ENCODE measurements around the gene PLXNA3. TPM values are rescaled to one million over a fixed set of nuclear protein-coding genes. Genes with fewer than 3 reads are reported as not detected.

PLXNA3 gene
- total and polyA plus RNA-seq, 2 experiments from 2014 or later: 25.9 to 35.1 TPM

DNA sequence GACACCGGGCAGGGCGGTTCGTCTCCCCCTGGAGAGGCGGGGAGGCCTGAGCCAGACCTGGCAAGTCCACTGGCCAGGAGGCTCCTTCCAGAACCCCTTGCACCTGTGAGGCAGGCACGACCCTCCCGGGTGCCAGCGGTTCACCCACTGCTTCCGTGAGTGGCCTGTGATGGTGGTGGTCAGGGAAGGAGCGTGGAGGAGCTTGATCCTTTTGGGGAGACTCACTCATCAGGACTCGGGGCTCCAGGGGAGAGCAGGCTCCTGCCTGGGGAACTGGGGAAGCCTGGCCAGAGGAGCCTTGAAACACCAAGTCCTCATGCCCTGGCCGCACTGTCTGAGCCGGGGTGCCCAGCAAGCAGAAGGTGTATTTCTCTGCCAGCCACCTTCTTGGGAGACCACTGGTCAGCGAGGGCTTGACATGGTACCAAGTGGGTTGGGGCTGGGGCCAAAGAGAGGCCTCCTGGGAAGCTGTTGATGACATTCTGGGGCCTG, 13.3 kb upstream of the PLXNA3 start:
- peaks cover 61% of the 10 kb centered on the region for H3K79me2 ChIP-seq (ENCODE audit: insufficient read depth)
- H3K9me3 ChIP-seq (ENCODE audit: low read depth): no peaks in the 10 kb centered on the region
- no peaks in the 10 kb centered on the region for H3K9me2 ChIP-seq (ENCODE audit: insufficient read depth)
- H3K4me2 ChIP-seq (ENCODE audit: unreplicated experiment): peak overlapping the region; percentile 76
- peaks cover 5% of the 10 kb centered on the region; the same call in 1 of the 2 replicates for H3K4me1 ChIP-seq (ENCODE audit: insufficient read depth)
- H3K4me3 ChIP-seq: peak overlapping the region; percentile 72
- no peaks in the 10 kb centered on the region for H3K27me3 ChIP-seq (replicated peaks; ENCODE audit: insufficient read depth)
- TF ChIP-seq EZH2 (IDR thresholded peaks at IDR 0.05; ENCODE audit: insufficient read depth, poor library complexity, severe bottlenecking): no peak
- no peak for TF ChIP-seq EZH2phosphoT487 (IDR thresholded peaks at IDR 0.05; ENCODE audit: insufficient read depth, low read depth)
- no peaks in the 10 kb centered on the region for H3K36me3 ChIP-seq (ENCODE audit: low read depth)
- H3K9ac ChIP-seq: peak overlapping the region; percentile 87
- H2AFZ ChIP-seq: no peak overlapping the region
- H3F3A ChIP-seq (ENCODE audit: insufficient read depth): no peaks in the 10 kb centered on the region; the same call in 1 of the 2 replicates
- DNase-seq: peak; percentile 15
- no peaks in the 10 kb centered on the region for H4K20me1 ChIP-seq (ENCODE audit: insufficient read depth)
- peak overlapping the region; percentile 90 for H3K27ac ChIP-seq
- in situ Hi-C loops (cut with MboI): no loop called here
- 23 to 31% methylated on average over 5 to 10 of the region's 13 CpGs for WGBS, 2 experiments (ENCODE audit: low coverage in 1 of 2, low lambda C conversion rate in 2 of 2, missing lambda C conversion rate in 2 of 2)

DNA sequence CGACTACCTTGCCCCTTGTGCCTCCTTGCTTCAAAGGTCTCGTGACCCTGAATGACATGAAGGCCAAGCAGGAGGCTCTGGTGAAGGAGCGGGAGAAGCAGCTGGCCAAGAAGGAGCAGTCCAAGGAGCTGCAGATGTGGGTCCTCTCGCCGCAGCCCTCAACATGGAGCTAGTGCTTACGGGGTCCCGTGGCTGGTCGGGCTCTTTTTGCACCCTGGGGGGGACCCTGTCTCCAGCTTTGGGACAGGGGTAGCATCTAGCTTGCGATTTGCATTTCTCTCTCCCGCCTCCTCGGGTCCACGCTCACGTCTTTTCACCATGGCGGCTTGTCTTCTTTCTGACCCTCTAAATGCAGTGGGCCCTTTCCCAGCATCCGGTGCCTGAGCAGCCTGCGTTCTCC, 12.3 kb upstream of the PLXNA3 start:
- Histone ChIP-seq H3K4me1 (ENCODE audit: insufficient read depth) (peaks cover 5% of the 10 kb centered on the region; the same call in 1 of the 2 replicates), H4K20me1 (ENCODE audit: insufficient read depth) (no peaks in the 10 kb centered on the region), H3K4me2 (ENCODE audit: unreplicated experiment) (no peak overlapping the region), H2AFZ (no peak overlapping the region), H3K36me3 (ENCODE audit: low read depth) (no peaks in the 10 kb centered on the region), H3K27ac (no peak overlapping the region), H3F3A (ENCODE audit: insufficient read depth) (no peaks in the 10 kb centered on the region; the same call in 1 of the 2 replicates), H3K9me3 (ENCODE audit: low read depth) (no peaks in the 10 kb centered on the region), H3K4me3 (peak overlapping the region; percentile 72; the same call in 1 of the 2 replicates), H3K27me3 (replicated peaks; ENCODE audit: insufficient read depth) (no peaks in the 10 kb centered on the region), H3K79me2 (ENCODE audit: insufficient read depth) (peaks cover 51% of the 10 kb centered on the region), H3K9ac (no peak overlapping the region), H3K9me2 (ENCODE audit: insufficient read depth) (no peaks in the 10 kb centered on the region)
- 98 to 100% methylated on average over 6 to 14 of the region's 16 CpGs for WGBS, 2 experiments (ENCODE audit: low coverage in 1 of 2, low lambda C conversion rate in 2 of 2, missing lambda C conversion rate in 2 of 2)
- in situ Hi-C loops (cut with MboI): no loop called here
- TF ChIP-seq EZH2phosphoT487 (IDR thresholded peaks at IDR 0.05; ENCODE audit: insufficient read depth, low read depth) (no peak), EZH2 (IDR thresholded peaks at IDR 0.05; ENCODE audit: insufficient read depth, poor library complexity, severe bottlenecking) (no peak)
- no peak for DNase-seq

DNA sequence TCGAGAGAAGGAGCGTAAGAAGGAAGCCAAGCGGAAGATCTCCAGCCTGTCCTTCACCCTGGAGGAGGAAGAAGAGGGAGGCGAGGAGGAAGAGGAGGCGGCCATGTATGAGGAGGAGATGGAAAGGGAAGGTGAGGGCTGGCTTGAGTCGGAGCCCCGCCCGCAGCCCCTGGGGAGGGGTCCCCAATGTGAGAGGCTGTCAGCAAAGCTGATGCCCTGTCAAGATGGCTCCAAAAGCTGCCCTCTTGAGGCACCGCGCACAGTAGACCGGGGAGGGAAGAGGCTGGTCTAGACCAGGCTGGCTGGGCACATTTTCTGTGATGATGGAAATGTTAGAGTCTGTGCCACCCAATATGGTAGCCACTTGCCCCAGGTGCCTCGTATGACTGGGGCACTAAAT, 11.7 kb upstream of the PLXNA3 start:
- no peak for DNase-seq
- 67 to 77% methylated on average over 3 to 12 of the region's 12 CpGs for WGBS, 2 experiments (ENCODE audit: low coverage in 1 of 2, low lambda C conversion rate in 2 of 2, missing lambda C conversion rate in 2 of 2)

DNA sequence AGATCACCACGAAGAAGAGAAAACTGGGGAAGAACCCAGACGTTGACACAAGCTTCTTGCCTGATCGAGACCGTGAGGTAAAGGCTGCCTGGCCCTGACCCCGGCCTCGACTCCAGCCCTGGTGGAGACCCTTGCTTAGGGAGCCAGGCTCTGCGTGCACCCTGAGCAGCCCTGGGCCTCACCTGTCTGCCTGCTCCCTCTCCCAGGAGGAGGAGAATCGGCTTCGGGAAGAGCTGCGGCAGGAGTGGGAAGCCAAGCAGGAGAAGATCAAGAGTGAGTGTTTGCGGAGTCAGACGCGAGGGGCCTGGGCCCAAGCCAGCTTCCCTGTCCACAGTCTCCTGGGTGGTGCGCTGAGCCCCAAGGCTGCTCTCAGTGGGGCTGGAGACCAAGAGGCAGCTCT, 9.6 kb upstream of the PLXNA3 start:
- Histone ChIP-seq H3K36me3 (ENCODE audit: low read depth) (no peaks in the 10 kb centered on the region), H4K20me1 (ENCODE audit: insufficient read depth) (no peaks in the 10 kb centered on the region), H3K9me2 (ENCODE audit: insufficient read depth) (no peaks in the 10 kb centered on the region), H3K9me3 (ENCODE audit: low read depth) (no peaks in the 10 kb centered on the region), H3K4me2 (ENCODE audit: unreplicated experiment) (no peak overlapping the region), H3K27me3 (replicated peaks; ENCODE audit: insufficient read depth) (no peaks in the 10 kb centered on the region), H2AFZ (no peak overlapping the region), H3K4me1 (ENCODE audit: insufficient read depth) (peaks cover 5% of the 10 kb centered on the region; the same call in 1 of the 2 replicates), H3K4me3 (no peak overlapping the region), H3K79me2 (ENCODE audit: insufficient read depth) (peaks cover 39% of the 10 kb centered on the region), H3F3A (ENCODE audit: insufficient read depth) (no peaks in the 10 kb centered on the region; the same call in 1 of the 2 replicates), H3K9ac (no peak overlapping the region), H3K27ac (no peak overlapping the region)
- no peak for DNase-seq
- WGBS, 2 experiments (ENCODE audit: low coverage in 1 of 2, low lambda C conversion rate in 2 of 2, missing lambda C conversion rate in 2 of 2): 93 to 94% methylated on average over 9 to 14 of the region's 14 CpGs
- no peak for TF ChIP-seq EZH2phosphoT487 (IDR thresholded peaks at IDR 0.05; ENCODE audit: insufficient read depth, low read depth)
- TF ChIP-seq EZH2 (IDR thresholded peaks at IDR 0.05; ENCODE audit: insufficient read depth, poor library complexity, severe bottlenecking): no peak
- in situ Hi-C loops (cut with MboI): no loop called here

More for the DNA sequence above, 11.7 kb upstream of the PLXNA3 start:
- peaks cover 5% of the 10 kb centered on the region; the same call in 1 of the 2 replicates for H3K4me1 ChIP-seq (ENCODE audit: insufficient read depth)
- no peak overlapping the region for H3K4me3 ChIP-seq
- in situ Hi-C loops (cut with MboI): no loop called here
- H3K4me2 ChIP-seq (ENCODE audit: unreplicated experiment): no peak overlapping the region
- no peaks in the 10 kb centered on the region for H4K20me1 ChIP-seq (ENCODE audit: insufficient read depth)
- no peaks in the 10 kb centered on the region; the same call in 1 of the 2 replicates for H3F3A ChIP-seq (ENCODE audit: insufficient read depth)
- H3K27ac ChIP-seq: no peak overlapping the region
- no peak overlapping the region for H3K9ac ChIP-seq
- peaks cover 48% of the 10 kb centered on the region for H3K79me2 ChIP-seq (ENCODE audit: insufficient read depth)
- no peaks in the 10 kb centered on the region for H3K36me3 ChIP-seq (ENCODE audit: low read depth)
- no peak overlapping the region for H2AFZ ChIP-seq
- H3K27me3 ChIP-seq (replicated peaks; ENCODE audit: insufficient read depth): no peaks in the 10 kb centered on the region
- TF ChIP-seq EZH2 (IDR thresholded peaks at IDR 0.05; ENCODE audit: insufficient read depth, poor library complexity, severe bottlenecking): no peak
- no peak for TF ChIP-seq EZH2phosphoT487 (IDR thresholded peaks at IDR 0.05; ENCODE audit: insufficient read depth, low read depth)
- H3K9me3 ChIP-seq (ENCODE audit: low read depth): no peaks in the 10 kb centered on the region
- H3K9me2 ChIP-seq (ENCODE audit: insufficient read depth): no peaks in the 10 kb centered on the region
